H9 (cell line): ENCODE results near the gene MAZ. TPM values are rescaled to one million over a fixed set of nuclear protein-coding genes. Genes with fewer than 3 reads are reported as not detected.

Experiments used
- DNase-seq: peaks from one replicate; pipeline ENCODE4 v3.0.0-alpha.2; 2017
- H2AFZ ChIP-seq: one replicate; pipeline ENCODE4 v1.6.1; 2013; ENCODE audit warnings: mild to moderate bottlenecking, low read length, control low read depth, moderate library complexity
- H2AK5ac ChIP-seq: 2 replicates; pipeline ENCODE4 v1.6.1; 2013; ENCODE audit warnings: low read length, control low read depth, mixed read lengths; ENCODE audit not compliant: insufficient read length
- H2BK120ac ChIP-seq: one replicate; pipeline ENCODE4 v1.6.1; 2013; ENCODE audit warnings: low read depth, mild to moderate bottlenecking, low read length, control low read depth, inconsistent platforms; ENCODE audit not compliant: poor library complexity, severe bottlenecking
- H2BK12ac ChIP-seq: 2 replicates; pipeline ENCODE4 v1.6.1; 2013; ENCODE audit warnings: low read length, control low read depth, mixed read lengths, low read depth; ENCODE audit not compliant: insufficient read length
- H2BK15ac ChIP-seq: 2 replicates; pipeline ENCODE4 v1.6.1; 2013; ENCODE audit warnings: low read depth, low read length, control low read depth
- H2BK20ac ChIP-seq: one replicate; pipeline ENCODE4 v1.6.1; 2013; ENCODE audit warnings: low read depth, mild to moderate bottlenecking, low read length, control low read depth, inconsistent platforms; ENCODE audit not compliant: poor library complexity, severe bottlenecking
- H2BK5ac ChIP-seq: 2 replicates; pipeline ENCODE4 v1.6.1; 2013; ENCODE audit warnings: low read length, control low read depth, mixed read lengths; ENCODE audit not compliant: insufficient read length
- H3K14ac ChIP-seq: 2 replicates; pipeline ENCODE4 v1.6.1; 2013; ENCODE audit warnings: low read length, control low read depth; ENCODE audit not compliant: insufficient read depth
- H3K18ac ChIP-seq: 2 replicates; pipeline ENCODE4 v1.6.1; 2013; ENCODE audit warnings: low read depth, mild to moderate bottlenecking, mixed read lengths, low read length, control low read depth; ENCODE audit not compliant: insufficient read length
- H3K23ac ChIP-seq: 2 replicates; pipeline ENCODE4 v1.6.1; 2013; ENCODE audit warnings: low read length, control low read depth, mixed read lengths, low read depth; ENCODE audit not compliant: insufficient read length
- H3K23me2 ChIP-seq: 2 replicates; pipeline ENCODE4 v1.6.1; 2013; ENCODE audit warnings: low read depth, mild to moderate bottlenecking, mixed read lengths, low read length, control low read depth; ENCODE audit not compliant: insufficient read length, poor library complexity, severe bottlenecking
- H3K27ac ChIP-seq: 2 replicates; pipeline ENCODE4 v1.5.1; 2013; ENCODE audit warnings: low read length, control low read depth, mixed read lengths, low read depth; ENCODE audit not compliant: insufficient read length
- H3K27me3 ChIP-seq: 2 replicates; pipeline ENCODE4 v1.6.1; 2013; ENCODE audit warnings: low read length, control low read depth, inconsistent platforms; ENCODE audit not compliant: insufficient read depth
- H3K4ac ChIP-seq: 2 replicates; pipeline ENCODE4 v1.6.1; 2013; ENCODE audit warnings: low read depth, mild to moderate bottlenecking, control low read depth, inconsistent platforms, low read length, moderate library complexity
- H3K4me1 ChIP-seq: 2 replicates; pipeline ENCODE4 v1.6.1; 2013; ENCODE audit warnings: low read length, control low read depth, inconsistent platforms; ENCODE audit not compliant: insufficient read depth
- H3K4me2 ChIP-seq: 2 replicates; pipeline ENCODE4 v1.6.1; 2013; ENCODE audit warnings: low read length, control low read depth, mixed read lengths; ENCODE audit not compliant: insufficient read length, insufficient read depth
- H3K56ac ChIP-seq: 2 replicates; pipeline ENCODE4 v1.6.1; 2013; ENCODE audit warnings: low read depth, mild to moderate bottlenecking, mixed read lengths, low read length, control low read depth; ENCODE audit not compliant: insufficient read length
- H3K79me1 ChIP-seq: 2 replicates; pipeline ENCODE4 v1.6.1; 2013; ENCODE audit warnings: low read depth, mild to moderate bottlenecking, moderate library complexity, low read length, control low read depth, inconsistent platforms; ENCODE audit not compliant: insufficient read depth, poor library complexity, severe bottlenecking
- H3K79me2 ChIP-seq: 2 replicates; pipeline ENCODE4 v1.6.1; 2013; ENCODE audit warnings: low read length, control low read depth, inconsistent platforms; ENCODE audit not compliant: insufficient read depth
- H3K9ac ChIP-seq: 2 replicates; pipeline ENCODE4 v1.6.1; 2013; ENCODE audit warnings: low read length, control low read depth, mixed read lengths; ENCODE audit not compliant: insufficient read length; ENCODE audit errors: extremely low read depth
- H3K9me3 ChIP-seq: one replicate; pipeline ENCODE4 v1.6.1; 2013; ENCODE audit warnings: low read depth, low read length, inconsistent platforms; ENCODE audit not compliant: control insufficient read depth
- H3T11ph ChIP-seq: one replicate; pipeline ENCODE4 v1.6.1; 2013; ENCODE audit warnings: mild to moderate bottlenecking, low read length, control low read depth, inconsistent platforms
- H4K20me1 ChIP-seq: one replicate; pipeline ENCODE4 v1.6.1; 2013; ENCODE audit not compliant: control insufficient read depth, insufficient read length, insufficient read depth
- H4K5ac ChIP-seq: 2 replicates; pipeline ENCODE4 v1.6.1; 2013; ENCODE audit warnings: low read depth, mild to moderate bottlenecking, mixed read lengths, low read length, control low read depth; ENCODE audit not compliant: insufficient read length
- H4K8ac ChIP-seq: replicated peaks from 2 replicates; pipeline ENCODE4 v1.6.1; 2013; ENCODE audit warnings: low read length, control low read depth, mixed read lengths, low read depth; ENCODE audit not compliant: insufficient read length
- H4K91ac ChIP-seq: 2 replicates; pipeline ENCODE4 v1.6.1; 2013; ENCODE audit warnings: low read depth, mild to moderate bottlenecking, moderate library complexity, mixed read lengths, low read length, control low read depth; ENCODE audit not compliant: insufficient read length
- H3K27ac Mint-ChIP-seq, 3 experiments: 2 replicates in 2 of 3; 3 replicates in 1 of 3; pipeline ENCODE4 v1.8.0; 2020 to 2021; ENCODE audit warnings: mixed read lengths in 3 of 3, mild to moderate bottlenecking in 1 of 3, moderate library complexity in 1 of 3
- H3K27me3 Mint-ChIP-seq: 2 replicates; pipeline ENCODE4 v1.8.0; 2021; ENCODE audit warnings: low read depth, mild to moderate bottlenecking, moderate library complexity, mixed read lengths
- H3K36me3 Mint-ChIP-seq, 3 experiments: 2 replicates in 2 of 3; 3 replicates in 1 of 3; pipeline ENCODE4 v1.8.0; 2020 to 2021; ENCODE audit warnings: low read depth in 3 of 3, mixed read lengths in 3 of 3; ENCODE audit not compliant: insufficient read depth in 1 of 3
- H3K4me1 Mint-ChIP-seq, 2 experiments: 2 replicates each; pipeline ENCODE4 v1.8.0; 2020; ENCODE audit warnings: mixed read lengths in 2 of 2
- H3K4me3 Mint-ChIP-seq, 2 experiments: 2 replicates in 1 of 2; 3 replicates in 1 of 2; pipeline ENCODE4 v1.8.0; 2020 to 2021; ENCODE audit warnings: mild to moderate bottlenecking in 2 of 2, mixed read lengths in 2 of 2, moderate library complexity in 1 of 2
- H3K9me3 Mint-ChIP-seq, 2 experiments: 2 replicates in 1 of 2; 3 replicates in 1 of 2; pipeline ENCODE4 v1.8.0; 2020; ENCODE audit warnings: mild to moderate bottlenecking in 2 of 2, mixed read lengths in 2 of 2, moderate library complexity in 1 of 2
- WGBS: extraction: QIAGEN DNeasy Blood & Tissue Kit; methylation state at CpG from one replicate; pipeline ENCODE4 v1.1.7; 2013; ENCODE audit warnings: missing lambda C conversion rate, low lambda C conversion rate, mixed read lengths; ENCODE audit not compliant: insufficient read length; ENCODE audit errors: extremely low coverage; 5-methylcytosine and 5-hydroxymethylcytosine counted together
- total RNA-seq: library from RNA; stranded (reverse); gene quantifications from 2 replicates; pipeline ENCODE4 v1.2.1, GENCODE V29; 2021
- TF ChIP-seq, protein P1 (sequence below): fragments of 200-600 bp; sonication (generic); conservative IDR thresholded peaks from 3 replicates; pipeline ENCODE4 v1.8.0; 2021; ENCODE audit warnings: antibody characterized with exemption, mild to moderate bottlenecking

Gene MAZ
- total RNA-seq, 1 experiment from 2014 or later = 412 TPM

DNA sequence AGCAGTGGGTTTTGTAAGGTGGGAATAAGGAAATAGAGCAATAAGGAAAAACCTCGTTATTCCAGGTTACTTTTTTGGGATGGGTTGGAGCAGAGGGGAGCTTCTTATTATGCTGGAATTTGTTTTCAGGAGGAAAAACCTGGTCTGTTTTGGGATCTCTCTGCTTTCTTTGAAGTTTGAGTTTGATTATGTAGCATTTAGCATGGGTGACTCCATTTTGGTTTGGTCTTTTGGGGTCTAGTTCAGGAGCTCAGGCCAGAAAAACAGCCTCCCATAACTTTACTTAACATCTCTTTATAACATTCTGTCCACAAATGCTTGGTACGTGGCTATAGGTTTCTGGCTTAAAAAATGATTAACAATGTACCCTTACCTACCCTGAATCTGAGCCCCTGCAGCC is 36.8 kb upstream of the MAZ start:
- no CpG with 5 or more reads among the region's 2 CpGs for WGBS
- Mint-ChIP-seq H3K9me3 (no peaks in the 10 kb centered on the region), H3K27me3 (peaks cover 4% of the 10 kb centered on the region), H3K4me3 (no peak overlapping the region), H3K4me1 (peaks cover 3 to 9% of the 10 kb centered on the region in 2 experiments; a peak in 2 of 4 replicates), H3K27ac (no peak overlapping the region), H3K36me3 (no peaks in the 10 kb centered on the region)
- Histone ChIP-seq H2BK12ac (no peak overlapping the region), H3K27ac (no peak overlapping the region), H3K9me3 (no peaks in the 10 kb centered on the region), H3K79me2 (no peaks in the 10 kb centered on the region), H3K23ac (no peak overlapping the region), H3K4ac (no peak overlapping the region), H4K20me1 (no peaks in the 10 kb centered on the region), H3K79me1 (no peaks in the 10 kb centered on the region), H3K9ac (no peak overlapping the region), H2BK5ac (no peak overlapping the region), H2BK120ac (no peak overlapping the region), H2BK20ac (no peak overlapping the region), H4K8ac (no peak overlapping the region), H3K27me3 (no peaks in the 10 kb centered on the region), H3K23me2 (no peaks in the 10 kb centered on the region), H4K91ac (no peak overlapping the region), H2AK5ac (no peak overlapping the region), H2BK15ac (no peak overlapping the region), H3K4me2 (no peak overlapping the region), H3T11ph (no peak overlapping the region), H2AFZ (no peak overlapping the region), H3K18ac (no peak overlapping the region), H3K14ac (no peak overlapping the region), H4K5ac (no peak overlapping the region), H3K56ac (no peak overlapping the region), H3K4me1 (no peaks in the 10 kb centered on the region)
- no peak for DNase-seq
- TF ChIP-seq, protein P1, sequence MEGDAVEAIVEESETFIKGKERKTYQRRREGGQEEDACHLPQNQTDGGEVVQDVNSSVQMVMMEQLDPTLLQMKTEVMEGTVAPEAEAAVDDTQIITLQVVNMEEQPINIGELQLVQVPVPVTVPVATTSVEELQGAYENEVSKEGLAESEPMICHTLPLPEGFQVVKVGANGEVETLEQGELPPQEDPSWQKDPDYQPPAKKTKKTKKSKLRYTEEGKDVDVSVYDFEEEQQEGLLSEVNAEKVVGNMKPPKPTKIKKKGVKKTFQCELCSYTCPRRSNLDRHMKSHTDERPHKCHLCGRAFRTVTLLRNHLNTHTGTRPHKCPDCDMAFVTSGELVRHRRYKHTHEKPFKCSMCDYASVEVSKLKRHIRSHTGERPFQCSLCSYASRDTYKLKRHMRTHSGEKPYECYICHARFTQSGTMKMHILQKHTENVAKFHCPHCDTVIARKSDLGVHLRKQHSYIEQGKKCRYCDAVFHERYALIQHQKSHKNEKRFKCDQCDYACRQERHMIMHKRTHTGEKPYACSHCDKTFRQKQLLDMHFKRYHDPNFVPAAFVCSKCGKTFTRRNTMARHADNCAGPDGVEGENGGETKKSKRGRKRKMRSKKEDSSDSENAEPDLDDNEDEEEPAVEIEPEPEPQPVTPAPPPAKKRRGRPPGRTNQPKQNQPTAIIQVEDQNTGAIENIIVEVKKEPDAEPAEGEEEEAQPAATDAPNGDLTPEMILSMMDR = no peak
